ENCODE results near the gene OR10H3. TPM values are rescaled to one million over a fixed set of nuclear protein-coding genes. Genes with fewer than 3 reads are reported as not detected.

The OR10H3 gene
- total and polyA plus RNA-seq, 10 donors, result not detected

DNA sequence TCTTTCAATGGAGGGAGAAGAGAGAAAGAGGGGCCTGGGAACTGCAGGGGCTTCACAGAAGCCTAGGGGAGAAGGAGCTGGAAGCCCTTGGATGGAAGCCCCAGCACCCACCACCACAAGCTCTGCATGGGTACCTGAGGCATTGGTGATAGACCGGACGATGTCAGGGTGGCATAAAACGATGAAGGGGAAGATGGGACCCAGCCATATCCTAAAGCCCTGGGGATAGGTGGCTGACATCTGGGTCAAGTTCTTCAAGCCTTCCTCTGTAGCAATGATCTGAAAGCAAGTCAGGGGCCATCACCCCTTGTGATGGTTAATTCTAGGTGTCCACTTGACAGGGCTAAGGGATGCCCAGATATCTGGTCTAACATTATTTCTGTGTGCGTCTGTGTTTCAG is 38.5 kb downstream of the OR10H3 start:
- intact Hi-C loops (cut with DNase I; ENCODE audit: low total_unique reads), result no loop called here

DNA sequence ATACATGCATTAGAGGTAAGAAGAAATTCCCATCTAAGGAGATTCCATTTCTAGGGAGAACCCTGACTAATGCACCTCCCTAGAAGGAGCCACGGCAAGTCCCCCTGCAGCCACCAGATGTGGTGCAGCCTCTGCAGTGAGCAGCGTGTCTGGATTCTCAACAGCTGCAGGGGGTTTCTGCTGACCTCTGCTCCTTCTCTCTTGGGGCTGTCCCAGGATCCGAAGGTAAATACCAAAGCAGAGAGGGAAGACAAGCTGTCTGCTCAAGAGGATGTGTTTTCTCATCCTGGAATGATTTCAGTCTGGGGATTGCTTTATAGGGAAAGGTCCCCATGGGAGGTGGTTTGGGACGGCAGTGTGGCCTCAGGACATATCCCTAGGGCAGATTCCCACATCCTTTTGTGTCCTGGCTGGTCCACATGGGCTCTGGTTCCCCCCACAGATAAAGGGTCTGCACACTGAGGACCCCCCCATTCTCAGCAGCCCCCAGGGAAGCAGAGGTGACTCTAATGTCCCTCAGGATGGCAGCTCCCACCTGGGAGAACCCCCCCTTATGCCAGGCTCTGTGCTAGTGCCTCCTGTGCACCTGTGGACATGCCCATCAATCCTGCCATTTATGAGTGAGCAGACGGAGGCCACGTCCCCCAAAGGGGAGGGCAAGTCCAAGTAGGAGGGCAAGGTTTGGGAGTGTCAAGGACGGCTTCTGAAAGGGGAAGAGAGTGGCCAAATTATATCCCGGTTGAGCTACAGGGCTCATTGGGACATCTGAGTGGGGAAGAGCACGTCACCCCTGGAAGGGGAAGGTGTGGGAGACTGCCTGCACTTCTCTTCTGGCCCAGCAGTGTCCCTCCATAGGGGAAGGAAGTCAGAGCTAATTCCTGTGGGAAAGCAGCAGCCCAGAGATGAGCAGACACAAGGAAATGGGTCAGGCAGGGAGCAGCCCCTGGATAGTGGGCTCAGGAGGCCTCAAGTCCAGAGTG is 39.5 kb downstream of the OR10H3 start:
- Histone ChIP-seq H3K4me3 (no peak overlapping the region), H3K9me3 (no peaks in the 10 kb centered on the region), H3K4me1 (peaks cover 0 to 6% (median 0%) of the 10 kb centered on the region in 6 donors), H3K27ac (no peak overlapping the region), H3K27me3 (replicated peaks in 1 of 7) (peaks cover 0 to 45% (median 0%) of the 10 kb centered on the region in 7 donors), H3K36me3 (no peaks in the 10 kb centered on the region)
- no peak for TF ChIP-seq POLR2A (IDR thresholded peaks at IDR 0.05)
- TF ChIP-seq, protein P1, sequence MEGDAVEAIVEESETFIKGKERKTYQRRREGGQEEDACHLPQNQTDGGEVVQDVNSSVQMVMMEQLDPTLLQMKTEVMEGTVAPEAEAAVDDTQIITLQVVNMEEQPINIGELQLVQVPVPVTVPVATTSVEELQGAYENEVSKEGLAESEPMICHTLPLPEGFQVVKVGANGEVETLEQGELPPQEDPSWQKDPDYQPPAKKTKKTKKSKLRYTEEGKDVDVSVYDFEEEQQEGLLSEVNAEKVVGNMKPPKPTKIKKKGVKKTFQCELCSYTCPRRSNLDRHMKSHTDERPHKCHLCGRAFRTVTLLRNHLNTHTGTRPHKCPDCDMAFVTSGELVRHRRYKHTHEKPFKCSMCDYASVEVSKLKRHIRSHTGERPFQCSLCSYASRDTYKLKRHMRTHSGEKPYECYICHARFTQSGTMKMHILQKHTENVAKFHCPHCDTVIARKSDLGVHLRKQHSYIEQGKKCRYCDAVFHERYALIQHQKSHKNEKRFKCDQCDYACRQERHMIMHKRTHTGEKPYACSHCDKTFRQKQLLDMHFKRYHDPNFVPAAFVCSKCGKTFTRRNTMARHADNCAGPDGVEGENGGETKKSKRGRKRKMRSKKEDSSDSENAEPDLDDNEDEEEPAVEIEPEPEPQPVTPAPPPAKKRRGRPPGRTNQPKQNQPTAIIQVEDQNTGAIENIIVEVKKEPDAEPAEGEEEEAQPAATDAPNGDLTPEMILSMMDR (IDR thresholded peaks at IDR 0.05 in 8 of 11, conservative IDR thresholded peaks at IDR 0.05 in 3 of 11), result no peak
- TF ChIP-seq POLR2AphosphoS5 (IDR thresholded peaks at IDR 0.05), result no peak
- no peak for DNase-seq
- 46 to 69% (median 50%) methylated on average over 9 of the region's 9 CpGs for WGBS, 5 donors
- intact Hi-C loops (cut with DNase I; ENCODE audit: low total_unique reads), result no loop called here

More for the DNA sequence above, 38.5 kb downstream of the OR10H3 start:
- no peak for TF ChIP-seq POLR2AphosphoS5 (IDR thresholded peaks at IDR 0.05)
- Histone ChIP-seq H3K9me3 (no peaks in the 10 kb centered on the region), H3K36me3 (no peaks in the 10 kb centered on the region), H3K27ac (no peak overlapping the region), H3K4me3 (no peak overlapping the region), H3K4me1 (peaks cover 0 to 6% (median 0%) of the 10 kb centered on the region in 6 donors), H3K27me3 (replicated peaks in 1 of 7) (peaks cover 0 to 48% (median 0%) of the 10 kb centered on the region in 7 donors)
- DNase-seq, result no peak
- 82 to 94% (median 92%) methylated on average over 4 of the region's 4 CpGs for WGBS, 5 donors

DNA sequence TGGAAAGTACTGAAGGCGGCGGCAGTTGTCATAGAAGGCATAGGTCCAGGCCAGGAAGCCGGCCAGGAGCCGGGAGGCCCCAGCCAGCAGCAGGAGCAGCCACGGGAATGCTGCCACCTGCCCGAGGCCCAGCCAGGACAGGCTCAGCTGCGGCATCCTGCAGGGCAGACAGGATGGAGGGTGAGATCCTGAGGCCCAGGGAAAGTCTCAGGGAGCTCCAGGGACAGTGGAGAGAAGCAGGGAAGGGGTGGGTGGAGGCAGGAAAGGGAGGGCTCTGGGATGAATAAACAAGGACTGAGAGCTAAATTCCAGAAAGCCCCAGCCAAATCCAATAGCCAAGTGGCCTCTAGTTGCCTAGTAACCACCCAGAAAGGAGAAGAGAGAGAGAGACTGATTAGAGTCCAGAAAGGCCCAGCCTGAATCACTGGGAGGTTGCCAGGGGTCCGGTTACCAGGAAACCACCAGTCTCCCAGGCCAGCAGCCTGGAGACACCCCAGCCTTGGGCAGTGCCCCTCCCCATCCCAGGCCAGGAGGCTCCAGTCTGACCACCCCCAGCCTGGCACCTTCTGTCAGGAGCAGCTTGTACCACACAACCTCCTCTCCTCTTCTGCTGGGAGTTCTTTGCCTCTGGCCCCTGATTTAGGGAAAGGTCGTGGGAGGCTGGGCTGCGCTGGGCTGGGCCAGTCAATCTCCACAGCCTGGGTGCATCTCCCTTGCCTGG is 42.1 kb downstream of the OR10H3 start:
- Histone ChIP-seq H3K27me3 (replicated peaks in 1 of 7) (peaks cover 0 to 38% (median 0%) of the 10 kb centered on the region in 7 donors), H3K36me3 (no peaks in the 10 kb centered on the region), H3K27ac (peak overlapping the region in 1 of 8 donors; percentile 11), H3K4me1 (peaks cover 0 to 6% (median 0%) of the 10 kb centered on the region in 6 donors), H3K9me3 (no peaks in the 10 kb centered on the region), H3K4me3 (peak overlapping the region in 1 of 8 donors; percentile 7)
- 35 to 51% (median 44%) methylated on average over 7 to 10 of the region's 10 CpGs for WGBS, 5 donors
- no peak for DNase-seq
- intact Hi-C loops (cut with DNase I; ENCODE audit: low total_unique reads), result no loop called here
- TF ChIP-seq POLR2AphosphoS5 (IDR thresholded peaks at IDR 0.05) (no peak), POLR2A (IDR thresholded peaks at IDR 0.05) (no peak)
- TF ChIP-seq, protein P1 (IDR thresholded peaks at IDR 0.05 in 8 of 11, conservative IDR thresholded peaks at IDR 0.05 in 3 of 11), result no peak

DNA sequence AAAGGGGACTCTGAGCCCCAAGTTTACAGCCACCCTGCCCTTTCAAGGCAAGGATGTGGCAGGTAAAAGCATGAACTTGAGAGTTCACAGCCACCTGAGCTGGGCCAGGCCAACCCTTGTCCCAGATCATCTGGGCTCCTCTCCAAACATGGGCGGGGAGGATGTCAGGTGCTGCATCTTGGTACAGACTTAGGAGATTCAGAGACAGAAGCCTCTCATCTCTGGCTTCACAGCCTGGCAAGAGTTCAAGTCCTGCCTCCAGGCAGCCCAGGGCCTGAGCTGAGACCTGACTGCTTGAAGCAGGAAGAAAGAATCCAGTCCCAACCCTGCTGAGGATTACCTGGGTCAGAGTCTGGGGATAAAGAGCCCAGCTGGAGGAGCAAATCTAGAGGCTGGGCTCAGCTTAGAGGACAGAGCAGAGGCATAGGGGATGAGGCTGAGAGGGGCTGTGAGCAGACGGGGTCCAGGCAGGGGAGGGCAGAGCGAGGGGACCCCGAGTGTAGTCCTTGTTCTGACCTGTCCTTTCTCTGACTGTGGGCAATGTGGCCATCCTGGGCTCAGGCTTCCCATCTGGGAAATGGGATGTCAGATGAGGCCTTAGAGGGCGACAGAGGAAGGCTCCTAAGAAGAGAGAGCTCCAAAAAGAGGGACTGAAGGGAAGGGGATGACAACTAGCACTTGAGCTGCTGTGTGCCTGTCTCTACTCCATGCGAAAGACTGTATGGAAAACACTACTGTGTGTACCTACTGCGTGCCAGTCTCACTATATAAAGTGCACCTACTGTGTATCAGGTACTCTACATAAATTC is 43.0 kb downstream of the OR10H3 start:
- WGBS, 5 donors, result 72 to 86% (median 80%) methylated on average over 7 of the region's 7 CpGs
- peak overlapping the region in 1 of 8 donors; percentile 6 for H3K27ac ChIP-seq
- intact Hi-C loops (cut with DNase I; ENCODE audit: low total_unique reads), result no loop called here

More for the DNA sequence above, 43.0 kb downstream of the OR10H3 start:
- H3K27me3 ChIP-seq (replicated peaks in 1 of 7), result peaks cover 0 to 29% (median 0%) of the 10 kb centered on the region in 7 donors
- DNase-seq, result no peak
- H3K4me3 ChIP-seq, result no peak overlapping the region
- H3K36me3 ChIP-seq, result no peaks in the 10 kb centered on the region
- H3K9me3 ChIP-seq, result no peaks in the 10 kb centered on the region
- peaks cover 0 to 6% (median 0%) of the 10 kb centered on the region in 6 donors for H3K4me1 ChIP-seq
- TF ChIP-seq POLR2AphosphoS5 (IDR thresholded peaks at IDR 0.05), result no peak
- TF ChIP-seq, protein P1 (IDR thresholded peaks at IDR 0.05 in 8 of 11, conservative IDR thresholded peaks at IDR 0.05 in 3 of 11), result no peak
- no peak for TF ChIP-seq POLR2A (IDR thresholded peaks at IDR 0.05)

Data from spleen (tissue), 11 donors.